Measurements from ENCODE around the gene EAF1. TPM values are rescaled to one million over a fixed set of nuclear protein-coding genes. Genes with fewer than 3 reads are reported as not detected.

EAF1 gene
- total RNA-seq, 1 experiment from 2014 or later: 32.1 TPM

DNA sequence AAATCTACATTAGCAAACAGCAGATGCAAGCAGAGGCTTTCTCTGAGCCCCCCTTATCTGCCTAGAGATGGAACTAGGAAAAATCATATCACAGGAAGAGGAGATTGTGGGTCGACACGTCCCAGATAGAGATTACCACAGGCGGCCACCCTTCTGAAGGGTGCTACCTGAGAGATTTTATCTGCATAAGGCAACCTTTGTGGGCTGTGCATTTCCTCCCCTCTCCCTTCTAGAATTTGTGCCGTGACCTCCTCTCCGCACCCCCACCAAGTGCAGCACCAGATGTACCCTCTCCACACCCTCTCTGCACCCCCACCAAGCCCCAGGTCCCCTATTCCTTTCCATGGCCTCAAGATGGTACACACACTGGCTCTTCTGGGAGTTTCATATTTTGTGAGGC, 27.4 kb upstream of the EAF1 start:
- ChIA-PET RAD21 (ENCODE audit: low non-redundant PET in 1 of 2, low total read pairs in 2 of 2, uncharacterized antibody in 2 of 2, unreplicated experiment in 2 of 2) (no interaction called here), POLR2A (no interaction called here), CTCF (interaction anchor here (4.1 kb wide), 1 partner anchor 132 kb away, joined by 24 read pairs; no protein-coding TSS in a partner anchor)
- intact Hi-C loops (cut with micrococcal nuclease): loop anchor here (2.0 kb wide), 1 partner anchor 197 kb away; no protein-coding TSS in a partner anchor
- Histone ChIP-seq H3K9ac (ENCODE audit: low read length) (no peak overlapping the region), H4K20me1 (ENCODE audit: insufficient read depth) (no peaks in the 10 kb centered on the region), H3K4me1 (ENCODE audit: control insufficient read depth in 1 of 2, insufficient read depth in 2 of 2, low read length in 2 of 2) (peaks cover 0 to 5% of the 10 kb centered on the region in 2 experiments; a peak in 1 of 4 replicates), H3K27ac (ENCODE audit: low read depth, low read length) (no peak overlapping the region), H3K4me3 (replicated peaks in 1 of 2; ENCODE audit: low read depth in 1 of 2, low read length in 2 of 2) (no peak overlapping the region), H3K9me2 (ENCODE audit: insufficient read depth) (no peaks in the 10 kb centered on the region), H3K9me3 (ENCODE audit: control insufficient read depth in 1 of 2, insufficient read depth in 1 of 2, low read depth in 1 of 2, low read length in 2 of 2) (no peaks in the 10 kb centered on the region), H2AFZ (ENCODE audit: low read depth, low read length, poor library complexity, severe bottlenecking) (no peak overlapping the region), H3K79me2 (ENCODE audit: insufficient read depth, low read length) (no peaks in the 10 kb centered on the region), H3K4me2 (ENCODE audit: low read length) (no peak overlapping the region), H3K27me3 (ENCODE audit: insufficient read depth, low read length) (no peaks in the 10 kb centered on the region), H3K36me3 (ENCODE audit: control insufficient read depth in 1 of 2, insufficient read depth in 2 of 2, low read length in 2 of 2) (no peaks in the 10 kb centered on the region)
- ATAC-seq (no peak), DNase-seq (ENCODE audit: low read depth, low spot score) (no peak)
- TF ChIP-seq SRF (IDR thresholded peaks at IDR 0.05; ENCODE audit: low read depth): no peak
- BruUV-seq (replicated peaks): no TSS peak

DNA sequence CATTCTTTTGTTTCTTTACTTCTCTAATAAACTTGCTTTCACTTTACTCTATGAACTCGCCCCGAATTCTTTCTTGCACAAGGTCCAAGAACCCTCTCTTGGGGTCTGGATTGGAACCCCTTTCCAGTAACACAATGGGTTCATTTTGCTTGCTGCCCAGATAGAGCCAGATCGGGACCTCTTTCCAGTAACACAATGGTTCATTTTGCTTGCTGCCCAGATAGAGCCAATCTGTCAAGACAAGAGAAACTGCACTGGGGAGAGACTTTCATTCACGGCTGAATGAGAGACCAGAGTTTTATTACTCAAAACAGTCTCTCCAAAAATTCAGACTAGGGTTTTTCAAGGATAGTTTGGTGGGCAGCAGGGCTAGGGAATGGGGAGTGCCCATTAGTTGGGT, 25.5 kb upstream of the EAF1 start:
- BruUV-seq (replicated peaks): no TSS peak
- no peak for TF ChIP-seq POLR2AphosphoS5 (IDR thresholded peaks at IDR 0.05; ENCODE audit: low read depth, low read length)
- no peak for TF ChIP-seq RAD21 (IDR thresholded peaks at IDR 0.05; ENCODE audit: low read depth)
- TF ChIP-seq SP1 (IDR thresholded peaks at IDR 0.05; ENCODE audit: low read depth): no peak
- no peak for TF ChIP-seq EZH2phosphoT487 (IDR thresholded peaks at IDR 0.05; ENCODE audit: borderline replicate concordance)
- no peak for TF ChIP-seq SRF (IDR thresholded peaks at IDR 0.05; ENCODE audit: low read depth)
- no peak for TF ChIP-seq CEBPB (IDR thresholded peaks at IDR 0.05; ENCODE audit: low read depth)
- TF ChIP-seq, protein P1, sequence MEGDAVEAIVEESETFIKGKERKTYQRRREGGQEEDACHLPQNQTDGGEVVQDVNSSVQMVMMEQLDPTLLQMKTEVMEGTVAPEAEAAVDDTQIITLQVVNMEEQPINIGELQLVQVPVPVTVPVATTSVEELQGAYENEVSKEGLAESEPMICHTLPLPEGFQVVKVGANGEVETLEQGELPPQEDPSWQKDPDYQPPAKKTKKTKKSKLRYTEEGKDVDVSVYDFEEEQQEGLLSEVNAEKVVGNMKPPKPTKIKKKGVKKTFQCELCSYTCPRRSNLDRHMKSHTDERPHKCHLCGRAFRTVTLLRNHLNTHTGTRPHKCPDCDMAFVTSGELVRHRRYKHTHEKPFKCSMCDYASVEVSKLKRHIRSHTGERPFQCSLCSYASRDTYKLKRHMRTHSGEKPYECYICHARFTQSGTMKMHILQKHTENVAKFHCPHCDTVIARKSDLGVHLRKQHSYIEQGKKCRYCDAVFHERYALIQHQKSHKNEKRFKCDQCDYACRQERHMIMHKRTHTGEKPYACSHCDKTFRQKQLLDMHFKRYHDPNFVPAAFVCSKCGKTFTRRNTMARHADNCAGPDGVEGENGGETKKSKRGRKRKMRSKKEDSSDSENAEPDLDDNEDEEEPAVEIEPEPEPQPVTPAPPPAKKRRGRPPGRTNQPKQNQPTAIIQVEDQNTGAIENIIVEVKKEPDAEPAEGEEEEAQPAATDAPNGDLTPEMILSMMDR (IDR thresholded peaks at IDR 0.05 in 2 of 3, conservative IDR thresholded peaks at IDR 0.05 in 1 of 3; ENCODE audit: borderline replicate concordance in 1 of 3, insufficient read depth in 1 of 3, low read depth in 2 of 3, low read length in 2 of 3): no peak
- TF ChIP-seq YY1 (IDR thresholded peaks at IDR 0.05; ENCODE audit: extremely low read depth, insufficient replicate concordance, low read depth, low read length): no peak
- TF ChIP-seq ELF1 (IDR thresholded peaks at IDR 0.05; ENCODE audit: borderline replicate concordance, low read depth): no peak
- TF ChIP-seq CBX3 (IDR thresholded peaks at IDR 0.05; ENCODE audit: low read depth): no peak
- no peak for TF ChIP-seq EZH2 (IDR thresholded peaks at IDR 0.05)
- TF ChIP-seq, protein P2, sequence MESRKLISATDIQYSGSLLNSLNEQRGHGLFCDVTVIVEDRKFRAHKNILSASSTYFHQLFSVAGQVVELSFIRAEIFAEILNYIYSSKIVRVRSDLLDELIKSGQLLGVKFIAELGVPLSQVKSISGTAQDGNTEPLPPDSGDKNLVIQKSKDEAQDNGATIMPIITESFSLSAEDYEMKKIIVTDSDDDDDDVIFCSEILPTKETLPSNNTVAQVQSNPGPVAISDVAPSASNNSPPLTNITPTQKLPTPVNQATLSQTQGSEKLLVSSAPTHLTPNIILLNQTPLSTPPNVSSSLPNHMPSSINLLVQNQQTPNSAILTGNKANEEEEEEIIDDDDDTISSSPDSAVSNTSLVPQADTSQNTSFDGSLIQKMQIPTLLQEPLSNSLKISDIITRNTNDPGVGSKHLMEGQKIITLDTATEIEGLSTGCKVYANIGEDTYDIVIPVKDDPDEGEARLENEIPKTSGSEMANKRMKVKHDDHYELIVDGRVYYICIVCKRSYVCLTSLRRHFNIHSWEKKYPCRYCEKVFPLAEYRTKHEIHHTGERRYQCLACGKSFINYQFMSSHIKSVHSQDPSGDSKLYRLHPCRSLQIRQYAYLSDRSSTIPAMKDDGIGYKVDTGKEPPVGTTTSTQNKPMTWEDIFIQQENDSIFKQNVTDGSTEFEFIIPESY (IDR thresholded peaks at IDR 0.05; ENCODE audit: extremely low read depth, insufficient replicate concordance, low read length): no peak
- TF ChIP-seq SIN3A (IDR thresholded peaks at IDR 0.05; ENCODE audit: low read depth): no peak
- TF ChIP-seq ZNF274 (IDR thresholded peaks at IDR 0.05; ENCODE audit: low read depth, low read length): no peak

More for the DNA sequence above, 25.5 kb upstream of the EAF1 start:
- Histone ChIP-seq H3K9me2 (ENCODE audit: insufficient read depth) (no peaks in the 10 kb centered on the region), H3K27ac (ENCODE audit: low read depth, low read length) (no peak overlapping the region), H3K4me1 (ENCODE audit: control insufficient read depth in 1 of 2, insufficient read depth in 2 of 2, low read length in 2 of 2) (peaks cover 0 to 5% of the 10 kb centered on the region in 2 experiments; a peak in 1 of 4 replicates), H3K27me3 (ENCODE audit: insufficient read depth, low read length) (no peaks in the 10 kb centered on the region), H3K79me2 (ENCODE audit: insufficient read depth, low read length) (no peaks in the 10 kb centered on the region), H3K9me3 (ENCODE audit: control insufficient read depth in 1 of 2, insufficient read depth in 1 of 2, low read depth in 1 of 2, low read length in 2 of 2) (no peaks in the 10 kb centered on the region), H4K20me1 (ENCODE audit: insufficient read depth) (no peaks in the 10 kb centered on the region), H3K9ac (ENCODE audit: low read length) (no peak overlapping the region), H3K4me3 (replicated peaks in 1 of 2; ENCODE audit: low read depth in 1 of 2, low read length in 2 of 2) (no peak overlapping the region), H2AFZ (ENCODE audit: low read depth, low read length, poor library complexity, severe bottlenecking) (no peak overlapping the region), H3K4me2 (ENCODE audit: low read length) (no peak overlapping the region), H3K36me3 (ENCODE audit: control insufficient read depth in 1 of 2, insufficient read depth in 2 of 2, low read length in 2 of 2) (no peaks in the 10 kb centered on the region)
- no peak for DNase-seq (ENCODE audit: low read depth, low spot score)
- RAD21 ChIA-PET (ENCODE audit: low non-redundant PET in 1 of 2, low total read pairs in 2 of 2, uncharacterized antibody in 2 of 2, unreplicated experiment in 2 of 2): no interaction called here
- no peak for ATAC-seq
- CTCF ChIA-PET: no interaction called here
- intact Hi-C loops (cut with micrococcal nuclease): no loop called here
- POLR2A ChIA-PET: no interaction called here

All from HCT116 (cell line).